Liver (tissue), 9 donors: Measurements from ENCODE around the gene PRKCSH. TPM values are rescaled to one million over a fixed set of nuclear protein-coding genes. Genes with fewer than 3 reads are reported as not detected.

ENCODE experiments used
- DNase-seq: peaks from one replicate; pipeline ENCODE4 v3.0.0-alpha.2; 2017; ENCODE audit warnings: low spot score
- H3K27ac ChIP-seq, 2 donors: one replicate each; pipeline ENCODE4 v1.7.0; 2013; ENCODE audit warnings: inconsistent platforms in 2 of 2, low read length in 2 of 2, control low read depth in 1 of 2, low read depth in 1 of 2, mild to moderate bottlenecking in 1 of 2
- H3K27me3 ChIP-seq, 4 donors: one replicate each; pipeline versions ENCODE4 v1.6.1 to v1.7.0; 2013; ENCODE audit warnings: low read length in 3 of 4, inconsistent platforms in 1 of 4, mild to moderate bottlenecking in 1 of 4, moderate library complexity in 1 of 4; ENCODE audit not compliant: control insufficient read depth in 4 of 4, insufficient read depth in 4 of 4
- H3K36me3 ChIP-seq, 4 donors: one replicate each; pipeline versions ENCODE4 v1.6.1 to v1.7.0; 2013; ENCODE audit warnings: low read length in 3 of 4, mild to moderate bottlenecking in 3 of 4, low read depth in 1 of 4, moderate library complexity in 1 of 4; ENCODE audit not compliant: control insufficient read depth in 4 of 4, insufficient read depth in 3 of 4
- H3K4me1 ChIP-seq, 4 donors: one replicate each; pipeline versions ENCODE4 v1.6.1 to v1.7.0; 2013; ENCODE audit warnings: low read length in 3 of 4, mild to moderate bottlenecking in 3 of 4, moderate library complexity in 1 of 4; ENCODE audit not compliant: control insufficient read depth in 4 of 4, insufficient read depth in 4 of 4
- H3K4me3 ChIP-seq, 3 donors: one replicate each; pipeline versions ENCODE4 v1.6.1 to v1.7.0; 2013; ENCODE audit warnings: low read length in 3 of 3, control low read depth in 1 of 3, low read depth in 1 of 3, mild to moderate bottlenecking in 1 of 3
- H3K9ac ChIP-seq, 2 donors: one replicate each; pipeline ENCODE4 v1.7.0; 2013; ENCODE audit warnings: low read length in 2 of 2, mild to moderate bottlenecking in 2 of 2, moderate library complexity in 2 of 2, control low read depth in 1 of 2, low read depth in 1 of 2
- H3K9me3 ChIP-seq, 4 donors: one replicate each; pipeline versions ENCODE4 v1.6.1 to v1.7.0; 2013; ENCODE audit warnings: low read length in 3 of 4; ENCODE audit not compliant: control insufficient read depth in 4 of 4
- FOXA2 ChIP-seq: IDR thresholded peaks from 2 replicates; pipeline ENCODE4 v1.6.1; 2016; ENCODE audit warnings: antibody characterized with exemption
- GABPA ChIP-seq, 2 donors: IDR thresholded peaks in 1 of 2; conservative IDR thresholded peaks in 1 of 2; 2 replicates each; pipeline ENCODE4 v1.6.1; 2016; ENCODE audit warnings: antibody characterized with exemption in 2 of 2, mild to moderate bottlenecking in 1 of 2, moderate library complexity in 1 of 2
- HNF4A ChIP-seq, 2 donors: conservative IDR thresholded peaks; 2 replicates each; pipeline ENCODE4 v1.6.1; 2016; ENCODE audit warnings: antibody characterized with exemption in 2 of 2, mild to moderate bottlenecking in 2 of 2
- HNF4G ChIP-seq: IDR thresholded peaks from 2 replicates; pipeline ENCODE4 v1.6.1; 2016; ENCODE audit warnings: antibody characterized with exemption
- NR2F2 ChIP-seq: IDR thresholded peaks from 2 replicates; pipeline ENCODE4 v1.6.1; 2016; ENCODE audit warnings: antibody characterized with exemption
- RAD21 ChIP-seq, 2 donors: IDR thresholded peaks; 2 replicates each; pipeline ENCODE4 v1.6.1; 2016; ENCODE audit warnings: antibody characterized with exemption in 2 of 2, mild to moderate bottlenecking in 2 of 2
- RXRA ChIP-seq, 2 donors: IDR thresholded peaks; 2 replicates each; pipeline ENCODE4 v1.6.1; 2017 to 2018; ENCODE audit warnings: antibody characterized with exemption in 2 of 2, mild to moderate bottlenecking in 1 of 2
- SP1 ChIP-seq: IDR thresholded peaks from 2 replicates; pipeline ENCODE4 v1.6.1; 2018; ENCODE audit warnings: antibody characterized with exemption, mild to moderate bottlenecking
- TAF1 ChIP-seq: conservative IDR thresholded peaks from 2 replicates; pipeline ENCODE4 v1.6.1; 2016; ENCODE audit warnings: antibody characterized with exemption, mild to moderate bottlenecking
- YY1 ChIP-seq: IDR thresholded peaks from 2 replicates; pipeline ENCODE4 v1.6.1; 2016; ENCODE audit warnings: antibody characterized with exemption, mild to moderate bottlenecking
- WGBS: extraction: QIAGEN DNeasy Blood & Tissue Kit; methylation state at CpG from one replicate; pipeline ENCODE4 v1.1.7; 2013; 5-methylcytosine and 5-hydroxymethylcytosine counted together
- polyA plus RNA-seq, 2 donors: library from polyadenylated mRNA; stranded (reverse) in 1 of 2; unstranded in 1 of 2; fragments of 200-250 nt in 1 of 2; fragments of >200 nt in 1 of 2; fragmentation: Nextera tagmentation in 1 of 2; extraction: Ambion mirVana in 1 of 2; gene quantifications; one replicate each; pipeline versions ENCODE4 v1.2.1 to v1.2.3, GENCODE V29; 2013 to 2015
- total RNA-seq, 2 donors: library from RNA; depleted of rRNA; stranded (reverse); fragments of >200 nt; gene quantifications; one replicate each; pipeline ENCODE4 v1.2.3, GENCODE V29; 2014
- TF ChIP-seq, protein P1 (sequence below): IDR thresholded peaks from 2 replicates; pipeline ENCODE4 v1.6.1; 2016; ENCODE audit warnings: antibody characterized with exemption, mild to moderate bottlenecking
- TF ChIP-seq, protein P2 (sequence below): fragments of 150-350 bp; IDR thresholded peaks from 2 replicates; pipeline ENCODE4 v1.5.1; 2017; ENCODE audit warnings: improper control_type of control experiment, low read depth, low read length; ENCODE audit not compliant: missing input control
- TF ChIP-seq, protein P3 (sequence below): IDR thresholded peaks from 2 replicates; pipeline ENCODE4 v1.6.1; 2016; ENCODE audit warnings: antibody characterized with exemption
- TF ChIP-seq, protein P4 (sequence below): IDR thresholded peaks from 2 replicates; pipeline ENCODE4 v1.6.1; 2016; ENCODE audit warnings: antibody characterized with exemption
- donor health status: healthy.
- donor health status: healthy.
- donor health status: healthy.
- donor health status: healthy.
- donor health status: healthy.

Gene PRKCSH
- total and polyA plus RNA-seq, 4 donors, result 42.9 to 165 (median 78.3) TPM

DNA sequence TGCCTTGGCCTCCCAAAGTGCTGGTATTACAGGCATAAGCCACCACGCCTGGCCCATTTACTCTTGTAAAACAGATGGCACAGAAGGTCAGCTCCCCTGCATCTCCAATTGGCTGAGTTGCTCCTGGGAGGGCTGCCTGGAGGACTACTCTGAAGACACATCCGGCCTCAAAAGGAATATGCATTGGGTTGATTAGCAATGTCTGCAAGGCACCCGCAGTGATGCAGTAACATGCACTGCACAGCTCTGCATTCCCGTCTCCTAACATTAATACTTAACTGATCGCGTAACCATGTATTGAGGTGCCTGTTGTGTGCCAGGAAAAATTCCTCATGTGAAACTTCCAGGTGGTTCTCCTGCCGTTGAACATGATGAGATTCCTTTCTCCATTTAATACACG lies 40.4 kb downstream of the PRKCSH start:
- Histone ChIP-seq H3K36me3 (no peaks in the 10 kb centered on the region), H3K27ac (no peak overlapping the region), H3K27me3 (no peaks in the 10 kb centered on the region), H3K9me3 (no peaks in the 10 kb centered on the region), H3K4me3 (no peak overlapping the region), H3K4me1 (peaks cover 0 to 8% (median 2%) of the 10 kb centered on the region in 4 donors), H3K9ac (no peak overlapping the region)
- DNase-seq, result no peak
- WGBS, result 82% methylated on average over 8 of the region's 8 CpGs
- TF ChIP-seq, protein P1, sequence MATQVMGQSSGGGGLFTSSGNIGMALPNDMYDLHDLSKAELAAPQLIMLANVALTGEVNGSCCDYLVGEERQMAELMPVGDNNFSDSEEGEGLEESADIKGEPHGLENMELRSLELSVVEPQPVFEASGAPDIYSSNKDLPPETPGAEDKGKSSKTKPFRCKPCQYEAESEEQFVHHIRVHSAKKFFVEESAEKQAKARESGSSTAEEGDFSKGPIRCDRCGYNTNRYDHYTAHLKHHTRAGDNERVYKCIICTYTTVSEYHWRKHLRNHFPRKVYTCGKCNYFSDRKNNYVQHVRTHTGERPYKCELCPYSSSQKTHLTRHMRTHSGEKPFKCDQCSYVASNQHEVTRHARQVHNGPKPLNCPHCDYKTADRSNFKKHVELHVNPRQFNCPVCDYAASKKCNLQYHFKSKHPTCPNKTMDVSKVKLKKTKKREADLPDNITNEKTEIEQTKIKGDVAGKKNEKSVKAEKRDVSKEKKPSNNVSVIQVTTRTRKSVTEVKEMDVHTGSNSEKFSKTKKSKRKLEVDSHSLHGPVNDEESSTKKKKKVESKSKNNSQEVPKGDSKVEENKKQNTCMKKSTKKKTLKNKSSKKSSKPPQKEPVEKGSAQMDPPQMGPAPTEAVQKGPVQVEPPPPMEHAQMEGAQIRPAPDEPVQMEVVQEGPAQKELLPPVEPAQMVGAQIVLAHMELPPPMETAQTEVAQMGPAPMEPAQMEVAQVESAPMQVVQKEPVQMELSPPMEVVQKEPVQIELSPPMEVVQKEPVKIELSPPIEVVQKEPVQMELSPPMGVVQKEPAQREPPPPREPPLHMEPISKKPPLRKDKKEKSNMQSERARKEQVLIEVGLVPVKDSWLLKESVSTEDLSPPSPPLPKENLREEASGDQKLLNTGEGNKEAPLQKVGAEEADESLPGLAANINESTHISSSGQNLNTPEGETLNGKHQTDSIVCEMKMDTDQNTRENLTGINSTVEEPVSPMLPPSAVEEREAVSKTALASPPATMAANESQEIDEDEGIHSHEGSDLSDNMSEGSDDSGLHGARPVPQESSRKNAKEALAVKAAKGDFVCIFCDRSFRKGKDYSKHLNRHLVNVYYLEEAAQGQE, result no peak
- no peak for TF ChIP-seq RAD21 (IDR thresholded peaks at IDR 0.05)
- no peak for TF ChIP-seq HNF4G
- no peak for TF ChIP-seq TAF1
- TF ChIP-seq HNF4A (conservative IDR thresholded peaks at IDR 0.05), result no peak
- TF ChIP-seq, protein P2, sequence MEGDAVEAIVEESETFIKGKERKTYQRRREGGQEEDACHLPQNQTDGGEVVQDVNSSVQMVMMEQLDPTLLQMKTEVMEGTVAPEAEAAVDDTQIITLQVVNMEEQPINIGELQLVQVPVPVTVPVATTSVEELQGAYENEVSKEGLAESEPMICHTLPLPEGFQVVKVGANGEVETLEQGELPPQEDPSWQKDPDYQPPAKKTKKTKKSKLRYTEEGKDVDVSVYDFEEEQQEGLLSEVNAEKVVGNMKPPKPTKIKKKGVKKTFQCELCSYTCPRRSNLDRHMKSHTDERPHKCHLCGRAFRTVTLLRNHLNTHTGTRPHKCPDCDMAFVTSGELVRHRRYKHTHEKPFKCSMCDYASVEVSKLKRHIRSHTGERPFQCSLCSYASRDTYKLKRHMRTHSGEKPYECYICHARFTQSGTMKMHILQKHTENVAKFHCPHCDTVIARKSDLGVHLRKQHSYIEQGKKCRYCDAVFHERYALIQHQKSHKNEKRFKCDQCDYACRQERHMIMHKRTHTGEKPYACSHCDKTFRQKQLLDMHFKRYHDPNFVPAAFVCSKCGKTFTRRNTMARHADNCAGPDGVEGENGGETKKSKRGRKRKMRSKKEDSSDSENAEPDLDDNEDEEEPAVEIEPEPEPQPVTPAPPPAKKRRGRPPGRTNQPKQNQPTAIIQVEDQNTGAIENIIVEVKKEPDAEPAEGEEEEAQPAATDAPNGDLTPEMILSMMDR, result no peak
- TF ChIP-seq SP1, result no peak
- TF ChIP-seq, protein P3, sequence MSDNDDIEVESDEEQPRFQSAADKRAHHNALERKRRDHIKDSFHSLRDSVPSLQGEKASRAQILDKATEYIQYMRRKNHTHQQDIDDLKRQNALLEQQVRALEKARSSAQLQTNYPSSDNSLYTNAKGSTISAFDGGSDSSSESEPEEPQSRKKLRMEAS, result no peak
- TF ChIP-seq NR2F2, result no peak
- TF ChIP-seq FOXA2, result no peak
- no peak for TF ChIP-seq RXRA (IDR thresholded peaks at IDR 0.05)

DNA sequence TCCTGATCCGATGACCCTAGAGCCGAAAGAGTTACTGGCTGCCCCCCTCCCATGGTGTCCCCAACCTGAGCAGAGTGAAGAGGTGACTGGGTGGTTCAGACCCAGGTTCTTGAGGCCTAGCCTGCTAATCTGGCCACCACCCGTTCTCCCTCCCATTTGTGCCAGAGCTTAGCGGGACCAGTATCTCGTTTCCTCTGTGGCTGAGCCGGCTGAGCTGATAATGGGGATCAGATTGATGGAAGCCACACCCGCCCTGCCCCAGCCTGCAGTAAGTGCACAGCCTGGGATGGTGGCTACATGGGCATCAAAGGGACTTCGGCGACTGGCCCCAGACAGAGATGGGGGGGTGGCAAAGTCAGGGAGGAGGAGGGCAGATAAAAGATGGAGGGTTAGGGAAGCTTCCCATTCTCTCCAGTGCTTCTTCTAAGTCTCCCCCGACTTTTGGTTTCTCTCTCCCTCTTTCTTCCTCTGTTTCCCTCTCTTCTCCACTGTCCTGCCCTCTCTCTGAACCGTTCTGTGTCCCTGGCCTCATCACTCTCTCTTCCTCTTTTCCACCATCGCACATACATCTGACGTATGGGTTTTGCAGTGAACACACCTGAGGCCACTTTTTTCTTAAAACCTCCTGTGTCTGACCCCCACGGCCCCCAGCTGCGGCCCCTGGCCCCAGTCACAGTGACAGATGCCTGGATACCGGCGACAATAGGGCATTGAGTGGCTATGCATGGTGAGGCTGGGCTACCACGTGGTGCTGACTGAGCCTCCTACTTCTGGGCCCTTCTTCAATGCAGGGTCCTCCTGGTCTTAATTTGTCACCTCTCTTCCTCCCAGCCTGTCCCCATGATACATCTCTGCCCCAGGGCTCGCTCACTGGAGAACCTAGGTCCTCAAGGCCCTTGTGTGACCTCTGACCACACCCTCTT lies 43.0 kb downstream of the PRKCSH start:
- H3K27me3 ChIP-seq, result peaks cover 0 to 3% (median 0%) of the 10 kb centered on the region in 4 donors
- H3K27ac ChIP-seq, result no peak overlapping the region
- peaks cover 3 to 11% (median 7%) of the 10 kb centered on the region in 4 donors for H3K4me1 ChIP-seq
- 60% methylated on average over 19 of the region's 19 CpGs for WGBS
- H3K9ac ChIP-seq, result no peak overlapping the region
- TF ChIP-seq RXRA (IDR thresholded peaks at IDR 0.05) (no peak), FOXA2 (no peak), TAF1 (no peak), GABPA (IDR thresholded peaks at IDR 0.05 in 1 of 2, conservative IDR thresholded peaks at IDR 0.05 in 1 of 2) (no peak), RAD21 (IDR thresholded peaks at IDR 0.05) (no peak), YY1 (no peak), HNF4G (no peak), NR2F2 (no peak), SP1 (no peak)
- TF ChIP-seq, protein P3, result no peak
- TF ChIP-seq, protein P1, result no peak
- TF ChIP-seq, protein P4, sequence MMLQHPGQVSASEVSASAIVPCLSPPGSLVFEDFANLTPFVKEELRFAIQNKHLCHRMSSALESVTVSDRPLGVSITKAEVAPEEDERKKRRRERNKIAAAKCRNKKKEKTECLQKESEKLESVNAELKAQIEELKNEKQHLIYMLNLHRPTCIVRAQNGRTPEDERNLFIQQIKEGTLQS, result no peak
- no peaks in the 10 kb centered on the region for H3K9me3 ChIP-seq
- H3K4me3 ChIP-seq, result no peak overlapping the region
- H3K36me3 ChIP-seq, result peaks cover 0 to 3% (median 0%) of the 10 kb centered on the region in 4 donors
- no peak for DNase-seq
